KMS-11 (cell line): ENCODE data around the gene SIRPG.

Experiments
- H2AFZ ChIP-seq: fragments of 200-600 bp; sonication (generic); 2 replicates; pipeline ENCODE4 v1.6.1; 2016; ENCODE audit warnings: antibody characterized with exemption, mixed run types, low read depth
- H3K27ac ChIP-seq: fragments of 200-600 bp; sonication (generic); 2 replicates; pipeline ENCODE4 v1.6.1; 2016; ENCODE audit warnings: mild to moderate bottlenecking, mixed run types
- H3K27me3 ChIP-seq: fragments of 200-600 bp; sonication (generic); 2 replicates; pipeline ENCODE4 v1.6.1; 2017; ENCODE audit warnings: mild to moderate bottlenecking, low read depth, mixed run types, moderate library complexity; ENCODE audit not compliant: insufficient read depth
- H3K36me3 ChIP-seq: fragments of 200-600 bp; sonication (generic); 2 replicates; pipeline ENCODE4 v1.6.1; 2017; ENCODE audit warnings: mild to moderate bottlenecking, mixed run types; ENCODE audit not compliant: insufficient read depth
- H3K4me1 ChIP-seq: fragments of 200-600 bp; sonication (generic); 2 replicates; pipeline ENCODE4 v1.6.1; 2016; ENCODE audit warnings: mild to moderate bottlenecking, low read depth, mixed run types; ENCODE audit not compliant: poor library complexity, severe bottlenecking
- H3K4me2 ChIP-seq: fragments of 200-600 bp; sonication (generic); 2 replicates; pipeline ENCODE4 v1.7.0; 2016; ENCODE audit warnings: mild to moderate bottlenecking, mixed run types
- H3K4me3 ChIP-seq: fragments of 200-600 bp; sonication (generic); IDR thresholded peaks from 2 replicates; pipeline ENCODE4 v1.6.1; 2017; ENCODE audit warnings: low read depth, low read length, mixed read lengths; ENCODE audit not compliant: insufficient read depth
- H3K79me2 ChIP-seq: fragments of 200-600 bp; sonication (generic); 2 replicates; pipeline ENCODE4 v1.6.1; 2016; ENCODE audit warnings: low read depth, mixed run types; ENCODE audit not compliant: insufficient read depth
- H3K9ac ChIP-seq: fragments of 200-600 bp; sonication (generic); 2 replicates; pipeline ENCODE4 v1.6.1; 2016; ENCODE audit warnings: mild to moderate bottlenecking, mixed run types
- H4K20me1 ChIP-seq: fragments of 200-600 bp; sonication (generic); 2 replicates; pipeline ENCODE4 v1.6.1; 2016; ENCODE audit warnings: mild to moderate bottlenecking, mixed run types; ENCODE audit not compliant: insufficient read depth
- TF ChIP-seq, protein P1 (sequence below): fragments of 200-600 bp; sonication (generic); conservative IDR thresholded peaks from 2 replicates; pipeline ENCODE4 v1.6.1; 2017; ENCODE audit warnings: low read depth, mild to moderate bottlenecking, antibody characterized with exemption, low read length, moderate library complexity, mixed read lengths

SIRPG gene

DNA sequence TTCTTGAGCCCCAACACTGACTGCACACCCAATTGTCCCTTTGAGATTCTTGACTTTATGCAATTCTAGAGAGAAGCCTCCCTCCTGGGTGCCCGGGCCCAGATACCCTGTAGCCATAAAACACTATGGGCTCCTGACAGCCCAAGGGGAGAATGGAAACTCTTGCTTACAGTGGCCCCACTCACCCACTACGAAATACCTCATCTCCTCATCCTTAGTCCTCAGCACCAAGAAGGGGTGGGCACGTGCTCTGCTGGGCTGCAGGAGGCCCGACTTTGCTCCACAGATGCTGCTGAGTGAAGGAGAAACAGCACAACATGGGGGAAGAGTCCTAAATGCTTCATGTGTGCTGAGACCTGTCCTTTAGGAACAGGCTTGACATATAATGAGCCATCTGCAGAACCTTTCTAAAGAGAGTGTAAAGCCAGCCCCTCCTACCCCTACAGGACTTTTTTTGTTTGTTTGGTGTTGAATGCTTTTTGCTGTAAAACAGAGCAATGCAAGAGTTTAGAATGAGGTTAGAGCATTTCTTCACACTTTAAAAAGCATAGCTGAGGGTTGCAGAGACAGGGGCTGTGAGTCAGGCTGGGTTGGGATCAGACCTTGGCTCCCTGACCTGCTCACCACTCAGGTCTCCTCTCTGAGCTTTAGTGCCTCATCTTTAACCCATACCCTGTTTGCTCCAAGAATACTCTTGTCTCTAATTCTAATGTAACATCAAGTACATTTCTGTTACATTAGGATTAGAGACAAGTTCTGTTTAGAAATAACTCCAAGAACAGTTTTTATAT lies 17.6 kb upstream of the SIRPG start:
- Histone ChIP-seq H2AFZ (no peak overlapping the region), H3K4me3 (no peak overlapping the region), H3K4me2 (no peak overlapping the region), H3K27ac (no peak overlapping the region), H3K9ac (no peak overlapping the region), H3K4me1 (no peaks in the 10 kb centered on the region), H3K27me3 (no peaks in the 10 kb centered on the region), H3K36me3 (no peaks in the 10 kb centered on the region), H4K20me1 (no peaks in the 10 kb centered on the region), H3K79me2 (no peaks in the 10 kb centered on the region)
- TF ChIP-seq, protein P1, sequence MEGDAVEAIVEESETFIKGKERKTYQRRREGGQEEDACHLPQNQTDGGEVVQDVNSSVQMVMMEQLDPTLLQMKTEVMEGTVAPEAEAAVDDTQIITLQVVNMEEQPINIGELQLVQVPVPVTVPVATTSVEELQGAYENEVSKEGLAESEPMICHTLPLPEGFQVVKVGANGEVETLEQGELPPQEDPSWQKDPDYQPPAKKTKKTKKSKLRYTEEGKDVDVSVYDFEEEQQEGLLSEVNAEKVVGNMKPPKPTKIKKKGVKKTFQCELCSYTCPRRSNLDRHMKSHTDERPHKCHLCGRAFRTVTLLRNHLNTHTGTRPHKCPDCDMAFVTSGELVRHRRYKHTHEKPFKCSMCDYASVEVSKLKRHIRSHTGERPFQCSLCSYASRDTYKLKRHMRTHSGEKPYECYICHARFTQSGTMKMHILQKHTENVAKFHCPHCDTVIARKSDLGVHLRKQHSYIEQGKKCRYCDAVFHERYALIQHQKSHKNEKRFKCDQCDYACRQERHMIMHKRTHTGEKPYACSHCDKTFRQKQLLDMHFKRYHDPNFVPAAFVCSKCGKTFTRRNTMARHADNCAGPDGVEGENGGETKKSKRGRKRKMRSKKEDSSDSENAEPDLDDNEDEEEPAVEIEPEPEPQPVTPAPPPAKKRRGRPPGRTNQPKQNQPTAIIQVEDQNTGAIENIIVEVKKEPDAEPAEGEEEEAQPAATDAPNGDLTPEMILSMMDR: no peak

DNA sequence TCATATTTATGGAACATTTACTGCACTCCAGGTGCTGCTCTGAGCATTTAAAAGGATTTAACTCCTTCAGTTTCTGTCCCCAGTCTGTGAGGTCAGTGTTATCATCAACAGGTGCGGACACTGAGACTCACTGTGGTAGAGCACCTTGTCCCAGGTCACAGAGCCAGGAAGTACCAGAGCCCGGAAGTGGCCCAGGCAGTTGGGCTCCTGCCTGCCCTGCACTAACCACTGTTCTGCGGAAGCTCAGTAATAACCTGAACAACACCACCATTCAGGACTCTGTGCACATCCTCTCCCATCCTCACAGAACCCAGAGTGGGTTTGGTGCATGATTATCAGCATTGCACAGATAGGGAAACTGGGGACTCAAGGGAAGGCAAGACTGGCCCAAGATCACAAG lies 16.8 kb upstream of the SIRPG start:
- no peaks in the 10 kb centered on the region for H3K27me3 ChIP-seq
- no peaks in the 10 kb centered on the region for H4K20me1 ChIP-seq
- TF ChIP-seq, protein P1: no peak
- no peak overlapping the region for H3K4me3 ChIP-seq
- H3K4me1 ChIP-seq: no peaks in the 10 kb centered on the region
- H3K9ac ChIP-seq: no peak overlapping the region
- H3K36me3 ChIP-seq: no peaks in the 10 kb centered on the region
- no peak overlapping the region for H3K27ac ChIP-seq
- H3K4me2 ChIP-seq: no peak overlapping the region
- no peak overlapping the region for H2AFZ ChIP-seq
- H3K79me2 ChIP-seq: no peaks in the 10 kb centered on the region

DNA sequence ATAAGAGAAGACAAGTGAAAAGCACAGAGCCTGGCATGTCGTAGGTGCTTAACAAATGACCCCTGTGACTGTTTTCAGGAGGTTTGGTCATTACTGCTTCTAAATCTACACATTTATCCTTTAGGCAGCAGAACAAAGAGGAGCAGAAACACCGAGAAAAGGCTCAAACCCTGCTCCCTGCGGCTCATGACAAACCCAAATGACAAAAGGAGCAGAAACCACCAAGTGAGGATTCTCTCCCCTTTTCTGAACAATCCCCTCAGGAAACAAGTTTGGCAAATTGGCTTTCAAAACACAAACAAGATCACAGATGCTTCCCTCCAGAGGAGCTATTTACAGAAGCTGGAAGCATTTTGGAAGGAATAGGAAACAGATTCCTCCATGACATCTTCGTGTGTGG lies 15.8 kb upstream of the SIRPG start:
- no peaks in the 10 kb centered on the region for H3K27me3 ChIP-seq
- H3K79me2 ChIP-seq: no peaks in the 10 kb centered on the region
- H3K4me1 ChIP-seq: no peaks in the 10 kb centered on the region
- H2AFZ ChIP-seq: no peak overlapping the region
- H3K4me2 ChIP-seq: no peak overlapping the region
- H3K4me3 ChIP-seq: no peak overlapping the region
- no peak overlapping the region for H3K27ac ChIP-seq
- no peaks in the 10 kb centered on the region for H4K20me1 ChIP-seq
- H3K9ac ChIP-seq: no peak overlapping the region
- no peaks in the 10 kb centered on the region for H3K36me3 ChIP-seq
- TF ChIP-seq, protein P1: no peak

DNA sequence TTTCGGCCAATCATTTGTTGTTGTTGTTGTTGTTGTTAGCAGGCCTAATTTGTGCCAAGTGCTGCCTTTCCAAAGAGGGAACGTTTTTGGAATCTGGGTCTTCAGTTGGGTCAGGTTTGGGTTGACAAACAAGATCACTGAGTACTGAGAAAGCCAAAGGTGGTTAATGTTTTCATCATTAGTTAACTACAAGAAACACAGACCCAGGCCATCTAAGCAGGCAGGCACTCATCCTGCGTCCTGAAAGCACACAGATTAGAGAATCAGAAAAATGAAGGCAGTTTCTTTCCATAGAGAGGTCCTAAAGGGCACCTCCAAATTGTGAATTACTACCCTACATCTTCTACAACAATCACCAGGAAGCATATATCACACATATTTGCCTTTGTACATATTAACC lies 15.1 kb upstream of the SIRPG start:
- H3K79me2 ChIP-seq: no peaks in the 10 kb centered on the region
- H3K4me3 ChIP-seq: no peak overlapping the region
- H3K36me3 ChIP-seq: no peaks in the 10 kb centered on the region
- H3K4me2 ChIP-seq: no peak overlapping the region
- H3K4me1 ChIP-seq: no peaks in the 10 kb centered on the region
- TF ChIP-seq, protein P1: no peak
- no peak overlapping the region for H3K9ac ChIP-seq
- no peaks in the 10 kb centered on the region for H4K20me1 ChIP-seq
- H3K27me3 ChIP-seq: no peaks in the 10 kb centered on the region
- H2AFZ ChIP-seq: no peak overlapping the region
- no peak overlapping the region for H3K27ac ChIP-seq
